GM18505 (cell line): Measurements from ENCODE around the gene ZDHHC6.
"Not testable (repeated sequence)": the region's sequence is repeated elsewhere in the genome, so short reads cannot be mapped to it uniquely, and the experiment has no call there.

Experiments used
- ATAC-seq: cut with Tn5 transposase; IDR thresholded peaks from one replicate; pipeline ENCODE4 v1.9.1; 2021; ENCODE audit not compliant: unreplicated experiment
- POLR2A ChIP-seq: IDR thresholded peaks from 4 replicates; pipeline ENCODE4 v1.6.1; 2011; ENCODE audit warnings: borderline replicate concordance; ENCODE audit not compliant: insufficient read depth, insufficient read length; ENCODE audit errors: extremely low read depth

The ZDHHC6 gene, protein sequence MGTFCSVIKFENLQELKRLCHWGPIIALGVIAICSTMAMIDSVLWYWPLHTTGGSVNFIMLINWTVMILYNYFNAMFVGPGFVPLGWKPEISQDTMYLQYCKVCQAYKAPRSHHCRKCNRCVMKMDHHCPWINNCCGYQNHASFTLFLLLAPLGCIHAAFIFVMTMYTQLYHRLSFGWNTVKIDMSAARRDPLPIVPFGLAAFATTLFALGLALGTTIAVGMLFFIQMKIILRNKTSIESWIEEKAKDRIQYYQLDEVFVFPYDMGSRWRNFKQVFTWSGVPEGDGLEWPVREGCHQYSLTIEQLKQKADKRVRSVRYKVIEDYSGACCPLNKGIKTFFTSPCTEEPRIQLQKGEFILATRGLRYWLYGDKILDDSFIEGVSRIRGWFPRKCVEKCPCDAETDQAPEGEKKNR

DNA sequence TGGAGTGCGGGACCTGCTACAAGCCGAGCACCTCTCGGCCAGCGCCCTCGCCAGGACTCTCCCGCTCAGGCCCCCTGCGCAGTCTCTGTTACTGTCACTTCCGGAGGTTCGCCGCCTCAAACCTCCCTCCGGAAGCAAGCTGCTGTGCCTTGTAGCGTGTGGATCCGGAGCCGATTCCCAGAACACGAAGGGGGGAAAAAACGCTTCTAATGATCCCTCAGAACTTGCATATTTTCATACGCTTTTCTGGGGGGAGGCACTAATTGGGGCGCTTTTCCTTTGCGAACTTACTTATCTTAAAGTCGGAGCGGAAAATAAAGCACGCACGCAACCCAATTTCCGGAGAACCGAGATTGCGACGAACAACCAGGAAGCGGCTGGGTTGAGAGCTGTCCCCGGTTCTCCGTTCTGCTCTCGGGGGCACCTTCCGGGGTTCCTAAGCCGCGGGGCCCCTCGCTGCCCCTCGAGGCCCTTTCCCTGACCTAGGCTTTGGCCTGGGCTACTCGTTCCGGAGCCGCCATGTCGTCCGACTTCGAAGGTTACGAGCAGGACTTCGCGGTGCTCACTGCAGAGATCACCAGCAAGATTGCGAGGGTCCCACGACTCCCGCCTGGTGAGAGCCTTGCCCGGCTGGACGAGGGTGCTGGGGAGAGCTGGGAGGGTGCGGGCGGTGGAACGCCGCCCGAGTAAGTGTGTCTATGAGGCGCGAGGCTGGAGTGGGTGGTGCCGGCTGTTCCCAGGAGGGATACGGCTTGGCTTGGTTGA lies at the start of gene ZDHHC6, which contains the start of gene VTI1A:
Gene ZDHHC6, minus strand, starts transcription at position 60 of the 765 bp plus-strand sequence. CDS start 1,478 bp downstream, outside the sequence.
Gene VTI1A, plus strand, starts transcription at position 361 of the 765 bp plus-strand sequence. Its CDS starts 159 bp downstream, at position 520.
- peak; percentile 86 for ATAC-seq
- TF ChIP-seq POLR2A, result peak; percentile 96

DNA sequence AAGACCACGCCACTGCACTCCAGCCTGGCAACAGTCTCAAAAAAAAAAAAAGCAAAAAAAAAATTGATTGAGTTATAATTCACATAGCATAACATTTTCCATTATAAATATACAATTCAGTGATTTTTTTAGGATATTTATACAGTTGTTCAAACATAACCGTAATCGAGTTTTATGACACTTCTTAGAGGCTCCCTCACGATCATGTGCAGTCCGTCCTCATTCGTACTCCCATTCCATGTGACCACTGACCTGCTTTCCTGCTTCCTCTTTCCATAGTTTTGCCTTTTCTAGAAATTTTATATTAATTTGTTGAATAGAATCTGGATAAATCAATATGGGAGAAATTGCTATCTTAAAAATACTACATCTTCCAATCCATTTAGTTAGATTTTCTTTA lies 46.0 kb upstream of the ZDHHC6 start:
- TF ChIP-seq POLR2A, result no peak
- ATAC-seq, result no peak

DNA sequence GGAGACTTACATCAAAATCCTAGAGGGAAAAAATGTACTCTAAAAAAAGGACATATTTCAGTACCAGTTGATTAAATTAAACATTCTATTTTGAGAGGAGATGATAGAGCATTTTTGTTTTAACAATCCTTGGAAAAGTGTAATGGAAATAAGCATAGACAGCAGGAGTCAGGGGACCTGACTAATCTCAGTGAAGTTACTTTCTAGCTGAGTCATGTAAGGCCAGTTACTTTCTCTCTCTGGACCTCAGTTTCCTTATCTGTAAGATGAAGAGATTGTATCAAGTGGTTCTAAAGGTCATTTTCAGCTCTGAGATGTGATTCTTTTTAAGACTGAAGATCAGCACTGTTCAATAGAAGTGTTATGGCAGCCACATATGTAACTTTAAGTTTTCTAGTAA lies 44.4 kb upstream of the ZDHHC6 start:
- TF ChIP-seq POLR2A, result no peak
- ATAC-seq, result no peak

DNA sequence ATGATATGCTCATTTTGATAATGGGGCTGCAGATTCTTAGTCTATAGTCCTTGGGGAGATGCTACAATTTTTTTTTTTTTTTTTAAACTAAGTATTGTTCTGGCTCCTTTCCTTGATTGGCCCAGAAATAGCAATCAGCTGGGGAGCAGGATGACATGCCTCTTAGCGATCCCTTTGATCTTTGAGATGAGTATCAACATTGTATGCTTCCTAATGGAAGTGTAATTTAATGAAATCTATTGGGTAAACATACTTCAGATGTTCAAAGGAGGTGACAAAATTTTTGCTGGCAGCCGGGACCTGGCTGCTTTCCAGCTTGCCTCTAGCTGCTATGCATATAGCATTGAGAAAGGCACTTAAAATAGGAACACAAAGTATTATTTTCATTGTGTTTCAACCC lies 43.8 kb upstream of the ZDHHC6 start:
- no peak for ATAC-seq
- no peak for TF ChIP-seq POLR2A

DNA sequence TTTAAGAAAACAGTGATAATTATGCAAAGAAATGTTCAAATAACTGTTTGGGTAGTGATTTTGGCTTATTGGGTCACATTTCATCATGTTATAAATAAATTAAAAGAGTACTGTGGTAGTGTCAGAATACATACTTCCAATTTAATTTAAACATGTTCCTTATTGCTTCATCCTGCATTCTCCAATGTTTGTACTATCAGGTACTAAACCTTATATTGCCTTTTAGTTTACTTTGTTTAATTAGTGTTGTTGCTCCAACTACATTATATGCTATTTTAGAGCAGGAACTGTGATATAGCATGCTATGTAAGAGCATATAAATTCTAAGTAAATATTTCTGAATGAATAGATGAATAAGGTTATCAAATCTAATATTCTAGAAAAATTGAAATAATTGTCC lies 41.2 kb upstream of the ZDHHC6 start:
- no peak for TF ChIP-seq POLR2A
- no peak for ATAC-seq

DNA sequence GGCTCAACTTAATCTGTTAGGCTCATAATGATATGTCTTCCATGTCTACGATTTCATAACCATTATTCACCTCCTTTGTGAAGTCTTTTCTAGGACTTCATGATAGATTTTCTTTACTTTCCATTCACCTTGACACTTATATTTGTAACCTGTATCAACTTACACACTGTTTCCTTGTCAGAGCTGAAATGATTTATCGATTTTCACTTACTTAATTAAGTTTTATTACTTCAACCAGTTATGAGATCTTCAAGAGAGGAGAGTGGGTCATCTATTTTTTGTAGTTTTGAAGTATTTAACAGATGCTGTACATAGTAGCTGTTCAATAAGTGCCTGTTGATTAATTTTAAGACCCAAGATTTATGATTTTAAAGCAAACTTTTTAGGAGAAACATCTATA lies 37.7 kb upstream of the ZDHHC6 start:
- TF ChIP-seq POLR2A, result no peak
- ATAC-seq, result no peak

DNA sequence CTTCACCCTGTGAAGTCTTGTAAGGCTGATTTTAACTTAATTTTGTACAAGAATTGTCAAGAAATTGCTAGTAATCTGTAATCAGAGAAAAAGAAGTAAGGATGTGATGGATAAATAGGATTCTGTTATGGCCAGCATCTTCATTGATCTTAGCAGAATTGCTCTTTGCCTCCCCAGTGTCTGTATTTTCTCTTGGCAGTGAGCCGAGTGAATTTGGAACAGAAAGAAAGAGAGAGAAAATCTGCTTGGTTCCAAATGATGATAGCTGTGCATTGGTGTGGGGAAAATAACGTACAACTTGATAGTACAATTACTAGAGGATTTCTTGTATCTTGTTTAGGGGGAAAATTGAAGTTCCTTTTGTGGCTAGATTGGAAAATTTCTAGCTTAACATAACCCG lies 34.9 kb upstream of the ZDHHC6 start:
- no peak for ATAC-seq
- no peak for TF ChIP-seq POLR2A

DNA sequence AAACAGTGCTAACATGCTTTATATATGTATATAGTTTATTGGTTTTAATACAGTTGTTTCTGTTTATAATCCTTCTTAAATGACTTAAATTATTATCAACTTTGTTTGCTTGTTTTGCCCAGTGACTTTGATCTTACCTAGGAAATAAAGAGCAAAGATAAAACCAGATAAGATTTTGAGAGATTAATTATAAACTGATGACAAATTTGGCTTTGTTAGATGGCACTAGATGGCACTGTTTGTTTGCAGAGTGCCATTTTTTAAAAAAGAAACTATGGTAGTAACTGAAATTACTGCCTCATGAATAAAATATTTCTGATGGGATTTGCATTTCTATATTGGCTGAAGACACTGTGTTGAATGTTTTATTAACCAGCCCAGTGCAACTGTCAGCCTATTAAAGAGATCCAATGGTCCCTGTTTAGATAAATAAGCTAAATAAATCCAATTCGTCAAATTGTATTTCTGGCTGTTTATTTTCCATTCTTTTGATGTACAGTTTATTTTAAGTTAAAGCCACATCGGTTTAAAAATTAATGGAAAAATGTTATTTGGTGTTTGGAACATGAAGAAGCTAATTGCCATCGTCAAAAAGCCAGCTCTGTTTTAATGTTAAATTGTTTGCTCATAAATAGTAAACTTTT lies 29.0 kb upstream of the ZDHHC6 start:
- TF ChIP-seq POLR2A, result no peak
- ATAC-seq, result no peak

DNA sequence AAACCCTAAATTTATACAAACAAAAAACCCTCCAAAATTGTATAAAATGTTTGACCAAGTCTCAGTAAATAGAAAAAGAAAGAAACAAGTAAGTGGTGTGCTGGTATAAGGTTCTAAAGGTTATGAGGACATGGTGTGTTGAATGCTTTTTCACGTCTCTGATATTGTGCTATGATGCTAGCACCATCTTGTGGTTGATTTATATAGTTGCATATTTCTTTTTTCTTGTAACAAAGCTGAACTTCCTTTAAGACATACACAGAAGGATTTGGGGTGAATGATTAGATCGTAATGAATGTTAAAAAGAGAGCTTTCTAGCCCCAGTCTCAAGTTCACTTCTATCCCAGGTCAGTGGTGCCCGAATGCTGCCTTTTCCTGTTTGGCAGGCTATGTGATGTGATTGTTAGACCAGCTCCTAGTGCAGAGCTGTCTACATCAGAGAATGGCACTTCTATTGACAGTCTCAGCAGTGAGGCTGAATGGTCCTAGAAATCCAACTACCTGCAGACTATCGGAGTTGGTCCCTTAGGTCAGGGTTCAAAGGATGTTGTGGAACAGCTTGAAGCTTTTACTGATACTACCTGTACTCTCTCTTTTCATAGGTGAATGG lies 25.3 kb upstream of the ZDHHC6 start:
- TF ChIP-seq POLR2A, result no peak
- ATAC-seq, result peak; percentile 57

DNA sequence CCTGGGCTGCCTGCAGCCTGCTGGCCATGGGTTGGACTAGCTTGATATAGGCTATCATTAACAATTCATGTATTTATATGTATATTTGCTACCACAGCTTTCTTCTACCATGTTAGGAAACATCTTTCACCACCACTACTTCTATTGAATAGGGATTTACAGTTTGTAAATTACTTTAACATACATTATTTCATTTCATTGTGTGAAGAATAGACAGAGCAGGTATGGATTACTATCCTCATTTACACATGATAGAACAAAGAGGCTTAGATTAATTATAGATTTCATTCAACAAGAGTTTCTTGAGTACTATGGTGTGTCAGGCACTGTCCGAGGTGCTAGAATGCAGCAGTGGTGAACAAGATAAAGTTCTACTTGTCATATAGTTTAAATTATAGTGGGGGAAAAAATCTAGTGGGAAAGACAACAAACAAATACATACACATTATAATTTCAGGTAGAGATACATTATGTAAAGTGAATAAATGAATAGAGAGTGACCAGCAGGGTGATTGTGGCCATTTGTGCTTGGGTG lies 20.9 kb upstream of the ZDHHC6 start:
- ATAC-seq, result no peak
- TF ChIP-seq POLR2A, result no peak

DNA sequence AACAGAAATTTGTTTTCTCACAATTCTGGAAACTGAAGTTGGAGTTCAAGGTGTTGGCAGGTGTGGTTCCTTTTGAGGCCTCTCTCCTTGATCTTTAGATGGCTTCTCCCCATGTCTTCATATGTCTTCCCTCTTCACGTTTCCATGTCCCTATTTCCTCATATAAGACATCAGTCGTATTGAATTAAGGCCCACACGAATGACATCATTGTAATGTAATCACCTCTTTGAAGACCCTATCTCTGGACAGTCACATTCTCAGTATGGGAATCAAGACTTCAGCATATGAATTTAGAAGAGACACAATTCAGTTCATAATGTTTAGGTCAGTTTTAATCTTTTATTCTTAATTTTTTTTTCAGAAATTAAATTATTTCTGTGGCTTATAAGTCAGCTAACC lies 20.1 kb upstream of the ZDHHC6 start:
- TF ChIP-seq POLR2A, result no peak
- ATAC-seq, result no peak

DNA sequence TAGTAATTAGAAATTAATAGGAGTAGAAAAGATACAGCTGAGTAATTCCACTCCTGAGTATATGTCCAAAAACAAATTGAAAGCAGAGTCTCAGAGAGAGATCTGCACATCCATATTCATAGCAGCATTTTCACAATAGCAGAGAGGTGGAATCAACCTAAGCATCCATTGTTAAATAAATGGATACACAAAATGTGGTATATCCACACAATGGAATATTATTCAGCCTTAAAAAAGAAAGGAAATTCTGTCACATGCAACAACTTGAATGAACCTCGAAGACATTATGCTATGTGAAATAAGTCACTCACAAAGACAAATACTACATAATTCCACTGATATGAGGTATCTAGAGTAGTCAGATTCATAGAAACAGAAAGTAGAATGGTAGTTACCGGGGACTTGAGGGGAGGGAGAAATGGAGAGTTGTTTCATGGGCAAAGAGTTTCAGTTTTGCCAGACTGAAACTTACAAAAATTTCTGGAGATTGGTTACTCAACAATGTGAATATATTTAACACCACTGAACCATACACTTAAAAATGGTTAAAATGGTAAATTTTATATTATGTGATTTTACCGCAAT lies 18.7 kb upstream of the ZDHHC6 start:
- no peak for TF ChIP-seq POLR2A
- no peak for ATAC-seq

DNA sequence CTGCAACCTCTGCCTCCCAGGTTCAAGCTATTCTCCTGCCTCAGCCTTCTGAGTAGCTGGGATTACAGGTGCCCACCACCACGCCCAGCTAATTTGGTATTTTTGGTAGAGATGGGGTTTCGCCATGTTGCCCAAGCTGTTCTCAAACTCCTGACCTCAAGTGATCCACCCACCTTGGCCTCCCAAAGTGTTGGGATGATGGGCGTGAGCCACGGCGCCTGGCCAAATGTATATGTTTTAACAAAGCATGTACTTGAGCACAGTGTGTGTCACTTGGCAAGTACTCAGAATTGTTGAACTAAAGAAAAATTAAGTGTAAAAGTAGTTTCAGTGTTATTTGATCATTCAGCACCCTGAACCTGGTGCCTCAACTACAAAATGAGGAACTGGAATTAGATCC lies 17.4 kb upstream of the ZDHHC6 start:
- ATAC-seq, result not testable (repeated sequence)
